IMR-90 (cell line): ENCODE results near the gene GPC5. TPM values are rescaled to one million over a fixed set of nuclear protein-coding genes. Genes with fewer than 3 reads are reported as not detected.

Experiments
- ATAC-seq: fragments of 200-7000 bp; cut with Tn5 transposase; 2 replicates; pipeline ENCODE4 v1.9.1; 2020; ENCODE audit warnings: low read depth, mild to moderate bottlenecking, moderate library complexity
- BruUV-seq: library from RNA; stranded (reverse); fragments of 400-500 nt; replicated peaks from 2 replicates; lab custom pipeline; 2021; lab: Mats Ljungman, UMichigan
- CTCF ChIA-PET: fragments of 300-600 bp; formaldehyde crosslinking; extraction: SDS; loops from one replicate; lab custom pipeline; 2021; ENCODE audit warnings: antibody characterized with exemption; lab: Yijun Ruan, JAX
- POLR2A ChIA-PET: fragments of 300-600 bp; sonication (Branson Sonifier 250); formaldehyde crosslinking; loops from one replicate; lab custom pipeline; 2022; ENCODE audit warnings: antibody characterized with exemption; ENCODE audit not compliant: unreplicated experiment; lab: Charles Lee
- DNase-seq: peaks from one replicate; pipeline ENCODE4 v3.0.0; 2013
- H2AFZ ChIP-seq: replicated peaks from 2 replicates; pipeline ENCODE3; 2013; ENCODE audit warnings: low read length, mild to moderate bottlenecking; ENCODE audit not compliant: poor library complexity
- H2AK5ac ChIP-seq: 2 replicates; pipeline ENCODE4 v1.6.1; 2013; ENCODE audit warnings: low read depth, low read length, inconsistent platforms
- H2AK9ac ChIP-seq: replicated peaks from 2 replicates; pipeline ENCODE3; 2013; ENCODE audit warnings: mild to moderate bottlenecking, low read depth, low read length, moderate library complexity; ENCODE audit not compliant: poor library complexity
- H2BK120ac ChIP-seq: 2 replicates; pipeline ENCODE4 v1.6.1; 2013; ENCODE audit warnings: low read depth, low read length, inconsistent platforms
- H2BK15ac ChIP-seq: 3 replicates; pipeline ENCODE4 v1.6.1; 2013; ENCODE audit warnings: low read depth, low read length, inconsistent platforms
- H2BK20ac ChIP-seq: 2 replicates; pipeline ENCODE4 v1.6.1; 2013; ENCODE audit warnings: low read depth, mild to moderate bottlenecking, inconsistent platforms, low read length, moderate library complexity
- H2BK5ac ChIP-seq: 2 replicates; pipeline ENCODE4 v1.6.1; 2013; ENCODE audit warnings: mild to moderate bottlenecking, low read depth, low read length, inconsistent platforms; ENCODE audit not compliant: poor library complexity, severe bottlenecking
- H3K14ac ChIP-seq: replicated peaks from 2 replicates; pipeline ENCODE4 v1.6.1; 2013; ENCODE audit warnings: low read depth, low read length, inconsistent platforms
- H3K18ac ChIP-seq: 2 replicates; pipeline ENCODE4 v1.6.1; 2013; ENCODE audit warnings: low read depth, low read length, control low read depth
- H3K23ac ChIP-seq: 2 replicates; pipeline ENCODE4 v1.6.1; 2013; ENCODE audit warnings: low read depth, low read length, inconsistent platforms
- H3K27ac ChIP-seq: 2 replicates; pipeline ENCODE4 v1.5.1; 2013; ENCODE audit warnings: mild to moderate bottlenecking, control low read depth, low read length; ENCODE audit not compliant: insufficient read depth
- H3K27me3 ChIP-seq: 2 replicates; pipeline ENCODE4 v1.6.1; 2013; ENCODE audit warnings: low read length; ENCODE audit not compliant: control insufficient read depth, insufficient read depth
- H3K36me3 ChIP-seq: 2 replicates; pipeline ENCODE4 v1.6.1; 2013; ENCODE audit warnings: low read length, mixed read lengths; ENCODE audit not compliant: control insufficient read depth, insufficient read depth
- H3K4ac ChIP-seq: 2 replicates; pipeline ENCODE4 v1.6.1; 2013; ENCODE audit warnings: low read depth, low read length, inconsistent platforms
- H3K4me1 ChIP-seq: 2 replicates; pipeline ENCODE4 v1.6.1; 2013; ENCODE audit warnings: low read length, mixed read lengths; ENCODE audit not compliant: control insufficient read depth, insufficient read depth
- H3K4me2 ChIP-seq: 2 replicates; pipeline ENCODE4 v1.6.1; 2013; ENCODE audit warnings: low read depth, mild to moderate bottlenecking, control low read depth, low read length, moderate library complexity
- H3K4me3 ChIP-seq: 2 replicates; pipeline ENCODE4 v1.5.1; 2013; ENCODE audit warnings: low read depth, mild to moderate bottlenecking, control low read depth, low read length, moderate library complexity; ENCODE audit not compliant: insufficient read depth
- H3K56ac ChIP-seq: 2 replicates; pipeline ENCODE4 v1.6.1; 2013; ENCODE audit warnings: low read length, inconsistent platforms; ENCODE audit not compliant: insufficient read depth; ENCODE audit errors: extremely low read depth
- H3K79me1 ChIP-seq, 2 experiments: 2 replicates each; pipeline ENCODE4 v1.6.1; 2013; ENCODE audit warnings: low read length in 2 of 2, inconsistent platforms in 1 of 2, low read depth in 1 of 2
- H3K9ac ChIP-seq: 2 replicates; pipeline ENCODE4 v1.6.1; 2013; ENCODE audit warnings: low read depth, low read length, control low read depth
- H3K9me1 ChIP-seq: 2 replicates; pipeline ENCODE4 v1.6.1; 2013; ENCODE audit warnings: low read length, inconsistent platforms; ENCODE audit not compliant: insufficient read depth
- H3K9me3 ChIP-seq: 2 replicates; pipeline ENCODE4 v1.6.1; 2013; ENCODE audit warnings: low read length; ENCODE audit not compliant: control insufficient read depth, insufficient read depth
- H4K20me1 ChIP-seq: 2 replicates; pipeline ENCODE4 v1.6.1; 2013; ENCODE audit warnings: low read length, inconsistent platforms; ENCODE audit not compliant: insufficient read depth
- H4K5ac ChIP-seq: 2 replicates; pipeline ENCODE4 v1.6.1; 2013; ENCODE audit warnings: mild to moderate bottlenecking, low read depth, low read length, control low read depth
- H4K8ac ChIP-seq, 2 experiments: 2 replicates each; pipeline ENCODE4 v1.6.1; 2013; ENCODE audit warnings: low read depth in 2 of 2, low read length in 2 of 2, control low read depth in 1 of 2, inconsistent platforms in 1 of 2
- H4K91ac ChIP-seq: 2 replicates; pipeline ENCODE4 v1.6.1; 2013; ENCODE audit warnings: low read depth, low read length, inconsistent platforms; ENCODE audit not compliant: insufficient read depth
- FOS ChIP-seq: fragments of 150-350 bp; IDR thresholded peaks from 2 replicates; pipeline ENCODE4 v1.6.1; 2016; ENCODE audit warnings: low read depth, low read length
- WGBS, 2 experiments: methylation state at CpG; one replicate each; pipeline versions ENCODE4 v1.1.5 to v1.1.7; 2013; ENCODE audit warnings: missing lambda C conversion rate in 2 of 2; ENCODE audit not compliant: insufficient read length in 1 of 2; ENCODE audit errors: extremely low coverage in 2 of 2; 5-methylcytosine and 5-hydroxymethylcytosine counted together
- dilution Hi-C: fragments of 300-500 bp; cut with HindIII; formaldehyde crosslinking; loops from one replicate; pipeline ENCODE4 v1.14.3; 2018; ENCODE audit warnings: low sequenced_read_pairs; ENCODE audit not compliant: unreplicated experiment
- in situ Hi-C: fragments of 300-500 bp; cut with MboI; formaldehyde crosslinking; loops from 3 replicates; pipeline ENCODE4 v1.14.3; 2019; ENCODE audit warnings: low sequenced_read_pairs, inconsistent platforms, mixed read lengths
- intact Hi-C: fragments of 100-400 bp; cut with micrococcal nuclease; formaldehyde crosslinking; loops from 2 replicates; pipeline ENCODE4 v1.10.0; 2022
- polyA plus RNA-seq, 3 experiments: library from polyadenylated mRNA; depleted of rRNA; stranded (reverse); fragments of >200 nt; gene quantifications; 2 replicates each; pipeline ENCODE4 v1.2.3, GENCODE V29; 2012; ENCODE audit warnings: low replicate concordance in 1 of 3
- total RNA-seq: library from RNA; depleted of rRNA; stranded (reverse); fragments of >200 nt; gene quantifications from 2 replicates; pipeline ENCODE4 v1.2.3, GENCODE V29; 2012

Gene GPC5
- total and polyA plus RNA-seq, 2 of the 4 experiments (the other 2 are of a cell fraction) = 0.94 to 1.8 TPM

DNA sequence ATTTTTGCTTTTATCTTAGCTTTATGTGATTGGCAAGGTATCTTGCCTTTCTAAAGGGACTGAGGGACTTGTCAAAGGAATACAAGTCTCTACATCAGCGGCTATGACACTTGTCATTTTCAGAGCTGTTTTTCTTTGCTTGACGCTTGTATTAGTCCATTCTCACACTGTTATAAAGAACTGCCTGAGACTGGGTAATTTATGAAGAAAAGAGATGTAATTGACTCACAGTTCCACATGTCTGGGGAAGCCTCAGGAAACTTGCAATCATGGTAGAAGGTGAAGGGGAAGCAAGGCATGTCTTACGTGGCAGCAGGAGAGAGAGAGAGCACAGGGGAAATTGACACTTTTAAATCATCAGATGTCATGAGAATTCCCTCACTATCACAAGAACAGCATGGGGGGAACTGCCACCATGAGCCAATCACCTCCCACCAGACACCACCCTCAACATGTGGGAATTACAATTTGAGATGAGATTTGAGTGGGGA, 128.2 kb downstream of the GPC5 start:
- TF ChIP-seq FOS = no peak
- H3K4me3 ChIP-seq = no peak overlapping the region
- no peak overlapping the region for H3K4me2 ChIP-seq
- ATAC-seq (no peak), DNase-seq (no peak)
- BruUV-seq = no TSS peak
- dilution Hi-C loops = no loop called here
- ChIA-PET CTCF (no interaction called here), POLR2A (no interaction called here)
- no peaks in the 10 kb centered on the region for H3K36me3 ChIP-seq
- intact Hi-C loops = no loop called here
- no peak overlapping the region for H2AFZ ChIP-seq
- no peak overlapping the region for H4K5ac ChIP-seq
- H2AK5ac ChIP-seq = no peak overlapping the region
- no peak overlapping the region for H3K14ac ChIP-seq
- in situ Hi-C loops = no loop called here
- no CpG with 5 or more reads among the region's 3 CpGs for WGBS, 2 experiments
- H3K18ac ChIP-seq = no peak overlapping the region
- no peaks in the 10 kb centered on the region for H3K4me1 ChIP-seq
- no peak overlapping the region for H4K91ac ChIP-seq
- H3K9ac ChIP-seq = no peak overlapping the region
- no peak overlapping the region for H2BK15ac ChIP-seq
- H3K27ac ChIP-seq = no peak overlapping the region
- no peaks in the 10 kb centered on the region for H4K20me1 ChIP-seq
- no peak overlapping the region for H3K4ac ChIP-seq
- no peak overlapping the region for H3K23ac ChIP-seq
- H3K9me3 ChIP-seq = no peaks in the 10 kb centered on the region
- no peak overlapping the region for H2BK20ac ChIP-seq
- H2BK5ac ChIP-seq = no peak overlapping the region
- H3K9me1 ChIP-seq = no peaks in the 10 kb centered on the region
- no peak overlapping the region for H2AK9ac ChIP-seq
- no peaks in the 10 kb centered on the region for H3K79me1 ChIP-seq
- H3K56ac ChIP-seq = no peak overlapping the region
- H4K8ac ChIP-seq = no peak overlapping the region
- H3K27me3 ChIP-seq = no peaks in the 10 kb centered on the region
- no peak overlapping the region for H2BK120ac ChIP-seq
